Natural killer cell (primary cell): ENCODE measurements around the gene ATP6V1G1. TPM values are rescaled to one million over a fixed set of nuclear protein-coding genes. Genes with fewer than 3 reads are reported as not detected.
"Not testable (repeated sequence)": the region's sequence is repeated elsewhere in the genome, so short reads cannot be mapped to it uniquely, and the experiment has no call there.

Source experiments
- ATAC-seq, 3 donors: fragments of 150-1000 bp in 2 of 3; fragments of 200-7000 bp in 1 of 3; cut with Tn5 transposase; 1 replicate in 1 of 3; 2 replicates in 2 of 3; pipeline ENCODE4 v1.10.0; 2021; ENCODE audit warnings: mild to moderate bottlenecking in 2 of 3, moderate library complexity in 2 of 3
- DNase-seq, 2 donors: peaks; one replicate each; pipeline versions ENCODE4 v3.0.0 to v3.0.0-alpha.2; 2013 to 2021; ENCODE audit warnings: mixed read lengths in 1 of 2
- H3K27ac ChIP-seq: one replicate; pipeline ENCODE4 v1.5.1; 2013; ENCODE audit warnings: mild to moderate bottlenecking, low read length
- H3K27me3 ChIP-seq: one replicate; pipeline ENCODE4 v1.6.1; 2013; ENCODE audit warnings: low read length; ENCODE audit not compliant: control insufficient read depth, insufficient read depth
- H3K36me3 ChIP-seq: one replicate; pipeline ENCODE4 v1.6.1; 2013; ENCODE audit warnings: low read length; ENCODE audit not compliant: control insufficient read depth, insufficient read depth
- H3K4me1 ChIP-seq: one replicate; pipeline ENCODE4 v1.6.1; 2013; ENCODE audit warnings: low read length; ENCODE audit not compliant: control insufficient read depth, insufficient read depth
- H3K4me3 ChIP-seq: one replicate; pipeline ENCODE4 v1.5.1; 2013; ENCODE audit warnings: low read length
- H3K9me3 ChIP-seq: one replicate; pipeline ENCODE4 v1.6.1; 2013; ENCODE audit warnings: low read length; ENCODE audit not compliant: control insufficient read depth, insufficient read depth
- H3K27ac Mint-ChIP-seq, 2 donors: one replicate each; pipeline ENCODE4 v1.8.0; 2022; ENCODE audit warnings: mild to moderate bottlenecking in 2 of 2, mixed read lengths in 2 of 2, moderate library complexity in 1 of 2
- H3K27me3 Mint-ChIP-seq, 2 donors: one replicate each; pipeline ENCODE4 v1.8.0; 2022; ENCODE audit warnings: low read depth in 2 of 2, mixed read lengths in 2 of 2
- H3K36me3 Mint-ChIP-seq: one replicate; pipeline ENCODE4 v1.8.0; 2022; ENCODE audit warnings: mixed read lengths
- H3K4me1 Mint-ChIP-seq, 2 donors: one replicate each; pipeline ENCODE4 v1.8.0; 2022; ENCODE audit warnings: mixed read lengths in 2 of 2
- H3K4me3 Mint-ChIP-seq: one replicate; pipeline ENCODE4 v1.8.0; 2022; ENCODE audit warnings: mild to moderate bottlenecking, moderate library complexity, mixed read lengths
- H3K9me3 Mint-ChIP-seq, 2 donors: one replicate each; pipeline ENCODE4 v1.8.0; 2022; ENCODE audit warnings: mixed read lengths in 2 of 2
- WGBS: methylation state at CpG from one replicate; pipeline ENCODE4 v1.1.7; 2013; ENCODE audit warnings: missing lambda C conversion rate; ENCODE audit not compliant: insufficient coverage; 5-methylcytosine and 5-hydroxymethylcytosine counted together
- intact Hi-C: fragments of 100-400 bp; cut with micrococcal nuclease; formaldehyde crosslinking; loops from one replicate; pipeline ENCODE4 v1.14.2; 2022
- total RNA-seq, 4 donors: library from RNA; stranded (reverse); fragments of 120-200 nt in 1 of 4; gene quantifications; one replicate each; pipeline versions ENCODE4 v1.2.3 to v1.2.4, GENCODE V29; 2013 to 2022
- TF ChIP-seq, protein P1 (sequence below): fragments of 200-600 bp; IDR thresholded peaks from one replicate; pipeline ENCODE4 v1.8.0; 2022; ENCODE audit warnings: antibody characterized with exemption

Gene ATP6V1G1
- total RNA-seq, 3 donors from 2014 or later (not counting 1 experiment from before 2014, with no cell fraction given) = 83.8 to 101 (median 93.5) TPM

DNA sequence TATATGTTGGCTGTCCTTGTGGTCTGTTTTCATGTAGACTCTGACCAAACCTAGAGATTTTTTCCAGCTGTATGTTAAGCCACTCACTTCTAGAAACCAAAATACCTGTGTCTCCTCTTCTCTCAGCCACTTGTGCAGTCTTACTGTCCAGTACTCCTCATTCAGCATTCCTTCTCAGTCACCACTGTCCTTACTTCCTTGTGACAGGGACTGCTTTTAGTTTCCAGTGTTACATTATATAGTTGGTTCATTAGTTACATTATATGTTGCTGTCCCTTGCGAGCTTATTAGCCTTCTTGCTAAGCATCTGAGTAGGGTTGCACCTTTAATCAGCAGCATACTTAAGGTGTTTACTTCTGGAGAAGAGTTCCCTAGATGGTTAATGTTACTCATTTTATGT lies 4.3 kb downstream of the ATP6V1G1 start:
- peak overlapping the region; percentile 45 for H3K27ac ChIP-seq
- H3K9me3 ChIP-seq = no peaks in the 10 kb centered on the region
- no peaks in the 10 kb centered on the region for H3K27me3 ChIP-seq
- intact Hi-C loops = loop anchor here (2.0 kb wide), 1 partner anchor 61 kb away; no protein-coding TSS in a partner anchor
- H3K4me3 ChIP-seq = no peak overlapping the region
- peaks cover 36% of the 10 kb centered on the region for H3K36me3 ChIP-seq
- Mint-ChIP-seq H3K4me3 (peak overlapping the region; percentile 83), H3K4me1 (peaks cover 64 to 65% of the 10 kb centered on the region in 2 donors), H3K27ac (peak overlapping the region; percentile 83 to 89), H3K36me3 (no peaks in the 10 kb centered on the region), H3K27me3 (no peaks in the 10 kb centered on the region), H3K9me3 (no peaks in the 10 kb centered on the region)
- no peak for ATAC-seq
- WGBS = 17% methylated on average over 1 of the region's 1 CpG
- peak in 1 of 2 donors; percentile 28 for DNase-seq
- peaks cover 43% of the 10 kb centered on the region for H3K4me1 ChIP-seq
- TF ChIP-seq, protein P1, sequence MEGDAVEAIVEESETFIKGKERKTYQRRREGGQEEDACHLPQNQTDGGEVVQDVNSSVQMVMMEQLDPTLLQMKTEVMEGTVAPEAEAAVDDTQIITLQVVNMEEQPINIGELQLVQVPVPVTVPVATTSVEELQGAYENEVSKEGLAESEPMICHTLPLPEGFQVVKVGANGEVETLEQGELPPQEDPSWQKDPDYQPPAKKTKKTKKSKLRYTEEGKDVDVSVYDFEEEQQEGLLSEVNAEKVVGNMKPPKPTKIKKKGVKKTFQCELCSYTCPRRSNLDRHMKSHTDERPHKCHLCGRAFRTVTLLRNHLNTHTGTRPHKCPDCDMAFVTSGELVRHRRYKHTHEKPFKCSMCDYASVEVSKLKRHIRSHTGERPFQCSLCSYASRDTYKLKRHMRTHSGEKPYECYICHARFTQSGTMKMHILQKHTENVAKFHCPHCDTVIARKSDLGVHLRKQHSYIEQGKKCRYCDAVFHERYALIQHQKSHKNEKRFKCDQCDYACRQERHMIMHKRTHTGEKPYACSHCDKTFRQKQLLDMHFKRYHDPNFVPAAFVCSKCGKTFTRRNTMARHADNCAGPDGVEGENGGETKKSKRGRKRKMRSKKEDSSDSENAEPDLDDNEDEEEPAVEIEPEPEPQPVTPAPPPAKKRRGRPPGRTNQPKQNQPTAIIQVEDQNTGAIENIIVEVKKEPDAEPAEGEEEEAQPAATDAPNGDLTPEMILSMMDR = no peak

DNA sequence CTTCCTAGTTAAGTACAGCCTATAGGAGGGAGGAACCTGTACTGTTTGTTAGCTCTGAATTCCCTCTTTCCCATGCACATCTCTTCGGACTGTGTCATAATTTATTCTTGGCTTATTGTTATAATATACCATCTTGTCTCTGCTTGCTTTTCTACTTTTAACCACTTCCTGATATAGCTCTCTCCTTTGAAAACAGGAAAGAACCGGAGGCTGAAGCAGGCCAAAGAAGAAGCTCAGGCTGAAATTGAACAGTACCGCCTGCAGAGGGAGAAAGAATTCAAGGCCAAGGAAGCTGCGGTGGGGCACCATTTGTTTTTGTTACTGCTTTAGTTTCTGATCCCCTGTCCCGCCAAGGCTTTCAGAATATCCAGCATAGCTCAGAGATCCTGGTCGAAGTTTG lies 4.8 kb downstream of the ATP6V1G1 start:
- intact Hi-C loops = loop anchor here (2.0 kb wide), 1 partner anchor 60 kb away; no protein-coding TSS in a partner anchor
- Mint-ChIP-seq H3K27ac (peak overlapping the region; percentile 83 to 89), H3K9me3 (no peaks in the 10 kb centered on the region), H3K36me3 (no peaks in the 10 kb centered on the region), H3K4me1 (peaks cover 60 to 61% of the 10 kb centered on the region in 2 donors), H3K27me3 (no peaks in the 10 kb centered on the region), H3K4me3 (peak overlapping the region; percentile 83)
- peak in 1 of 2 donors; percentile 86 for DNase-seq
- H3K4me1 ChIP-seq = peaks cover 38% of the 10 kb centered on the region
- 1% methylated on average over 4 of the region's 6 CpGs for WGBS
- TF ChIP-seq, protein P1 = peak; percentile 39
- peaks cover 39% of the 10 kb centered on the region for H3K36me3 ChIP-seq
- H3K27me3 ChIP-seq = no peaks in the 10 kb centered on the region
- no peaks in the 10 kb centered on the region for H3K9me3 ChIP-seq
- ATAC-seq = peak; percentile 23 to 39 (median 27)
- peak overlapping the region; percentile 45 for H3K27ac ChIP-seq
- no peak overlapping the region for H3K4me3 ChIP-seq

DNA sequence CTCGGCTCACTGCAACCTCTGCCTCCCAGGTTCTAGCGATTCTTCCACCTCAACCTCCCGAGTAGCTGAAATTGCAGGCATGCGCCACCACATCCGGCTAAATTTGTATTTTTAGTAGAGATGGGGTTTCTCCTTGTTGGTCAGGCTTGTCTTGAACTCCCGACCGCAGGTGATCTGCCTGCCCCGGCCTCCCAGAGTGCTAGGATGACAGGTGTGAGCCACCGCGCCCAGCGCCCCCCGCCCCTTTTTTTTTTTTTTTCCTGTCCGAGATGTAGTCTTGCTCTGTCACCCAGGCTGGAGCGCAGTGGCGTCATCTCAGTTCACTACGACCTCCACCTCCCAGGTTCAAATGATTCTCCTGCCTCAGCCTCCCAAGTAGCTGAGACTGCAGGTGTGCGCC lies 6.6 kb downstream of the ATP6V1G1 start:
- H3K9me3 Mint-ChIP-seq = no peaks in the 10 kb centered on the region
- intact Hi-C loops = no loop called here
- peak overlapping the region in 1 of 2 donors; percentile 1 for H3K27ac Mint-ChIP-seq
- peaks cover 42 to 46% of the 10 kb centered on the region in 2 donors for H3K4me1 Mint-ChIP-seq
- ATAC-seq (no peak), DNase-seq (no peak)
- no peaks in the 10 kb centered on the region for H3K27me3 Mint-ChIP-seq
- peaks cover 9% of the 10 kb centered on the region for H3K36me3 Mint-ChIP-seq
- H3K4me3 Mint-ChIP-seq = no peak overlapping the region
- TF ChIP-seq, protein P1 = no peak
- Histone ChIP-seq H3K36me3 (peaks cover 55% of the 10 kb centered on the region), H3K9me3 (no peaks in the 10 kb centered on the region), H3K4me3 (no peak overlapping the region), H3K4me1 (peaks cover 23% of the 10 kb centered on the region), H3K27ac (no peak overlapping the region), H3K27me3 (no peaks in the 10 kb centered on the region)
- WGBS = 96% methylated on average over 17 of the region's 17 CpGs

DNA sequence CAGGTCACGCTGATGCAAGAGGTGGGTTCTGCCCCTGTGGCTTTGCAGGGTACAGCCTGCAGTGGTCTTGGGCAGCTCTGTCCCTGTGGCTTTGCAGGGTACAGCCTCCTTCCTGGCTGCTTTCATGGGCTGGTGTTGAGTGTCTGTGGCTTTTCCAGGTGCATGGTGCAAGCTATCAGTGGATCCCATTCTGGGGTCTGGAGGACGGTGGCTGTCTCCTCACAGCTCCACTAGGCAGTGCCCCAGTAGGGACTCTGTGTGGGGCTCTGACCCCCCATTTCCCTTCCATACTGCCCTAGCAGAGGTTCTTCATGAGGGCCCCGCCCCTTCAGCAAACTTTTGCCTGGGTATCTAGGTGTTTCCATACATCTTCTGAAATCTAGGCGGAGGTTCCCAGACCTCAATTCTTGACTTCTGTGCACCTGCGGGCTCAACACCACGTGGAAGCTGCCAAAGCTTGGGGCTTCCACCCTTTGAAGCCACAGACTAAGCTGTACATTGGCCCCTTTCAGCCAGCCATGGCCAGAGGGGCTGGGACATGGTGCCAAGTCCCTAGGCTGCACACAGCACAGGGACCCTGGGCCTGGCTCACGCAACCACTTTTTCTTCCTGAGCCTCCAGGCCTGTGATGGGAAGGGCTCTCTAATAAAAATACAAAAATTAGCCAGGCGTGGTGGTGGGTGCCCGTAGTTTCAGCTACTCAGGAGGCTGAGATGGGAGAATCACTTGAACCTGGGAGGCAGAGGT lies 13.1 kb downstream of the ATP6V1G1 start:
- Histone ChIP-seq H3K9me3 (peaks cover 14% of the 10 kb centered on the region), H3K36me3 (peaks cover 43% of the 10 kb centered on the region)
- 94% methylated on average over 9 of the region's 9 CpGs for WGBS
- H3K4me3 ChIP-seq, ATAC-seq, H3K27ac ChIP-seq, H3K4me3 Mint-ChIP-seq, H3K27ac Mint-ChIP-seq, intact Hi-C loops, H3K4me1 ChIP-seq, H3K9me3 Mint-ChIP-seq, H3K4me1 Mint-ChIP-seq, DNase-seq, H3K27me3 ChIP-seq, H3K27me3 Mint-ChIP-seq: not testable (repeated sequence)
- peaks cover 16% of the 10 kb centered on the region for H3K36me3 Mint-ChIP-seq

DNA sequence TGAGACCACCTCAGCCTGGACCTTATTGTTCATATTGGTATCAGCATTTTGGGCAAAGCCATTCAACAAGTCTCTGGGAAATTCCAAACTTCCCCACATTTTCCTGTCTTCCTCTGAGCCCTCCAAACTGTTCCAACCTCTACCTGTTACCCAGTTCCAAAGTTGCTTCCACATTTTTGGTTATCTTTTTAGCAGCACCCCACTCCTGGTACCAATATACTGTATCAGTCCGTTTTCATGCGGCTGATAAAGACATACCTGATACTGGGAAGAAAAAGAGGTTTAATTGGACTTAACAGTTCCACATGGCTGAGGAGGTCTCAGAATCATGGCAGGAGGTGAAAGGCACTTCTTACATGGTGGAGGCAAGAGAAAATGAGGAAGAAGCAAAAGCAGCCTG lies 14.2 kb downstream of the ATP6V1G1 start:
- H3K36me3 Mint-ChIP-seq = peaks cover 16% of the 10 kb centered on the region
- H3K9me3 Mint-ChIP-seq, H3K4me3 ChIP-seq, H3K27me3 Mint-ChIP-seq, DNase-seq, H3K4me3 Mint-ChIP-seq, H3K27ac Mint-ChIP-seq, intact Hi-C loops, H3K27ac ChIP-seq, H3K4me1 Mint-ChIP-seq, ATAC-seq, H3K27me3 ChIP-seq, H3K4me1 ChIP-seq: not testable (repeated sequence)
- H3K9me3 ChIP-seq = peaks cover 14% of the 10 kb centered on the region
- H3K36me3 ChIP-seq = peaks cover 35% of the 10 kb centered on the region
- whole genome bisulfite sequencing = 100% methylated on average over 1 of the region's 2 CpGs
